ACC112 (cell line): ENCODE data around the gene SPAG7.
A peak's percentile ranks its signal among the peaks of the same experiment; 100 is the strongest.

Experiments
- H2AFZ ChIP-seq: fragments of 200-600 bp; sonication (generic); one replicate; pipeline ENCODE4 v1.6.0; 2017; ENCODE audit warnings: antibody characterized with exemption, low read length; ENCODE audit not compliant: unreplicated experiment
- H3K27ac ChIP-seq: fragments of 200-600 bp; sonication (generic); 2 replicates; pipeline ENCODE4 v1.5.1; 2014; ENCODE audit warnings: low read depth, mild to moderate bottlenecking, antibody characterized with exemption, low read length, moderate library complexity
- H3K27me3 ChIP-seq: fragments of 200-600 bp; sonication (generic); 2 replicates; pipeline ENCODE4 v1.6.1; 2014; ENCODE audit warnings: mild to moderate bottlenecking, antibody characterized with exemption, low read length, moderate library complexity, mixed read lengths; ENCODE audit not compliant: insufficient read depth
- H3K36me3 ChIP-seq: fragments of 200-600 bp; sonication (generic); 2 replicates; pipeline ENCODE4 v1.6.1; 2016; ENCODE audit warnings: mild to moderate bottlenecking, antibody characterized with exemption, low read length, moderate library complexity, mixed read lengths; ENCODE audit not compliant: insufficient read depth
- H3K4me1 ChIP-seq: fragments of 200-600 bp; sonication (generic); one replicate; pipeline ENCODE4 v1.6.1; 2016; ENCODE audit warnings: low read length, mixed read lengths; ENCODE audit not compliant: insufficient read depth, unreplicated experiment, control insufficient read depth
- H3K4me3 ChIP-seq: fragments of 200-600 bp; sonication (generic); 2 replicates; pipeline ENCODE4 v1.5.1; 2014; ENCODE audit warnings: mild to moderate bottlenecking, low read depth, low read length
- H3K79me2 ChIP-seq: fragments of 200-600 bp; sonication (generic); one replicate; pipeline ENCODE4 v1.6.0; 2016; ENCODE audit warnings: low read length; ENCODE audit not compliant: control insufficient read depth, unreplicated experiment, insufficient read depth

Gene SPAG7

DNA sequence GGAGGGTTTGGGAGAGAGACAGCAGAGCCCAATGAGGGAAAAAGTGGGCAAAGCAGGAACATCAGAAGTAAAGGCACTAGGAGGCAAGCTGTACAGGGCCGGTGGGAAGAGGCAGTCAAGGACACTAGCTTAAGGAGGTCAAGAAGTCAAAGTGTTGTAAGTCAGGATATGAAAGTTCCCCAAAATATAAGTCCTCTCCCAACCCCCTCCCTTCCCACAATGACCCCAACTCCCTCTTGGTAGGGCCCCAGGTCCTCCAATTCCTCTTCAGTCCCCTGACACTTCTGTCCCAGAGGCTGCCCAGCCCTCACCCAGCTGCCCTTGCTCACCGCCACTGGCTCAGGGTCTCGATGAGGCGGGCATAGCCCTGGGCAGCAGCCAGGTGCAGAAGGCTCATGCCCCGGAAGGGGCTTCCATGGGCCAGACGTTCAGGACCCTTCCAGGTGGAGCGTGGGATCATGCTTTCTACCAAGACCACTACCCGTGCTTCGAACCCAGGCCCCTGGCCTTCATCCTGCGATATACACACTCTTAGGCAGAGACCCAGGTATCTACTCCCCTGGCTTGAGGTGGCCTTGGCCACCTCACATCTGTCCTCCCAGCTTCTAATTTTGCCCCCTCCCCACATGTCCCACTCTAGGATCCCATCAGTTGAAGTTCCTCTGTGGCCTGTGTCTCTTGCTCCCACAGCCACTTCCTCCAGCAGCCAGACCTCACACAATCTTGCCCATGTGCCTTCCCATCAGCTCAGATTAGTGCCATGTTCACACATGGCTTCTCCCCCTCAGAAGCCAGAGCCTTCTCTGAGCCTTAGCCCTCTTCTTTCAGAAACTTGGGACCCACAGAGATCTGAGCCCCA lies 5.9 kb upstream of the SPAG7 start:
- Histone ChIP-seq H3K36me3 (peaks cover 13% of the 10 kb centered on the region; the same call in 1 of the 2 replicates), H2AFZ (no peak overlapping the region), H3K27ac (no peak overlapping the region), H3K27me3 (no peaks in the 10 kb centered on the region), H3K79me2 (peaks cover 11% of the 10 kb centered on the region), H3K4me1 (peaks cover 19% of the 10 kb centered on the region), H3K4me3 (no peak overlapping the region)

DNA sequence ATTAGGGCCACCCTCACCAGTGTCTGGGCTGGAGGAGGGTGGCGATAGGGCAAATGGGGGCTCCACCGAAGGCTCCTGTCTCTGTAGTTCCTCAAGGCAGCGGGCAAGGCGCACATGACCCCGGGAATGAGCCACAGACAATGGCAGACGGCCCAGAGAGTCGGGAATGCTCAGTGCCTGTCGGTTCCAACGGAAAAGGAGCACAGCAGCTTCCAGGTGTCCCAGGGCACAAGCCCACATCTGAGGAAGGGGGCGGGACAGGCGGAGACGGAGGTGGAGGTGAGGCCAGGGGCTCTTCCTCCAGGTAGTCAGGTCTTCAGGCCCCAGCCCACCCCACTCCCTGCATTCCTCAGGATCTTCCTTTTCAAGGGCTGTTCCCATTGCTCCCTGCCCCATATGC lies 5.1 kb upstream of the SPAG7 start:
- H2AFZ ChIP-seq: no peak overlapping the region
- peaks cover 13% of the 10 kb centered on the region; the same call in 1 of the 2 replicates for H3K36me3 ChIP-seq
- H3K27me3 ChIP-seq: no peaks in the 10 kb centered on the region
- H3K4me3 ChIP-seq: no peak overlapping the region
- peaks cover 16% of the 10 kb centered on the region for H3K79me2 ChIP-seq
- H3K27ac ChIP-seq: no peak overlapping the region
- peaks cover 19% of the 10 kb centered on the region for H3K4me1 ChIP-seq

DNA sequence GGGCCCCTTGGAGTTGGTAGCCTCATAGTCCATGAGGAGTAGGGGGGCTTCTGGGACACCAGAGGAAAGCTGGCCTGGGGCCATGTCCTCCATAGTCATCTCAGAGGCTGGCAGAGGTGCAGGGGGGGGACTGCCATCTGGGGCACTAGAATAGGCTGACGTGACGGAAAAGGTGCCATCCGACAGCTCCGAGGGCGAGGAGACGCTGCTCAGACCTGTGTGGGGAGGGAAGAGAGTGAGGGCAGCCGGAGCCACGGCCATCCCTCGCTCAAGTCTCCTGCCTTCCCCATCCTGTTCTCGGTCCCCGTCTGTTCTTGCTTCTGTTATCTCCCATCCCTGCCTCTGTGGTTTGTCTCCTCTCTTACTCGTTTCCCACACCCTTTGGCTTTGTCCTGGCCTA lies 4.7 kb upstream of the SPAG7 start:
- no peaks in the 10 kb centered on the region for H3K27me3 ChIP-seq
- no peak overlapping the region for H3K27ac ChIP-seq
- no peak overlapping the region for H3K4me3 ChIP-seq
- H2AFZ ChIP-seq: no peak overlapping the region
- peaks cover 19% of the 10 kb centered on the region for H3K4me1 ChIP-seq
- H3K79me2 ChIP-seq: peaks cover 16% of the 10 kb centered on the region
- H3K36me3 ChIP-seq: peaks cover 13% of the 10 kb centered on the region; the same call in 1 of the 2 replicates

DNA sequence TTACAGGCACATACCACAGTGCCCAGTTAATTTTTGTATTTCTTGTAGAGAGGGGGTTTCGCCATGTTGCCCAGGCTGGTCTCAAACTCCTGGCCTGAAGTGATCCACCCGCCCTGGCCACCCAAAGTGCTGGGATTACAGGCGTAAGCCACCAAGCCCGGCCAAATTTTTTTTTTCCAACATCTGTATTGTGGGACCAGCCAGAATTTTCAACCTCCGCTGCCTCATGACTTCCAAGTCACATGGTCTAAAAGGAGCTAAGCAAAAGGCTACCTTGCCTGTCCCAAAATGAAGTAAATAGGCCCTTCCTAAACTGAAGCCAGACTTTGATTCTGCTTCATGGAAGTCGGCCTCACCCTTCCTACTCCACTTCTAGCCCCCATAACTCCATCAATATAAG lies 4.2 kb upstream of the SPAG7 start:
- H3K27me3 ChIP-seq: no peaks in the 10 kb centered on the region
- H3K4me3 ChIP-seq: no peak overlapping the region
- H3K36me3 ChIP-seq: peaks cover 13% of the 10 kb centered on the region; the same call in 1 of the 2 replicates
- H2AFZ ChIP-seq: no peak overlapping the region
- H3K27ac ChIP-seq: no peak overlapping the region
- peaks cover 16% of the 10 kb centered on the region for H3K79me2 ChIP-seq
- H3K4me1 ChIP-seq: peaks cover 19% of the 10 kb centered on the region

DNA sequence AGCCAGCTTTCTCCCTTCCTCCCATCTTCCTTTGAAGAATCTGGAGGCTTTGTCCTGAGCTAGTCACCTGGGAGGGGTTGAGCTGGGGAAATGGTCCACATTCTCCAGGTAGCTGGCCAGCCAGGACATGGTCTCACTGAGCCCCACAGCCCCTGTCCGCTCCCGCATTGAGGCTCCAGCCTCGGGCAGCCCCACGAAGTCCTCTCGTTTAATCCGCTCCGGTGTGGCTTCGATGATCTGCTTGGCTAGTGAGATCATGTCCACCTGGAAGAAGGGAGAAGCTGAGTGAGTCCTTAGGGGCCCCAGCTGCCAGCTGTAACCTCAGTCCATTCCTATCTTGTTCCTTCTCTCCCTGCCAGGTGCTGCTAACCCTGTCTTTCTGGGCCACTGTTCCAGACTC lies 2.7 kb upstream of the SPAG7 start:
- Histone ChIP-seq H3K4me3 (peak overlapping the region; percentile 89; the same call in 1 of the 2 replicates), H3K27ac (peak overlapping the region; percentile 97), H3K27me3 (no peaks in the 10 kb centered on the region), H2AFZ (no peak overlapping the region), H3K36me3 (peaks cover 15% of the 10 kb centered on the region), H3K79me2 (peaks cover 28% of the 10 kb centered on the region), H3K4me1 (peaks cover 22% of the 10 kb centered on the region)

DNA sequence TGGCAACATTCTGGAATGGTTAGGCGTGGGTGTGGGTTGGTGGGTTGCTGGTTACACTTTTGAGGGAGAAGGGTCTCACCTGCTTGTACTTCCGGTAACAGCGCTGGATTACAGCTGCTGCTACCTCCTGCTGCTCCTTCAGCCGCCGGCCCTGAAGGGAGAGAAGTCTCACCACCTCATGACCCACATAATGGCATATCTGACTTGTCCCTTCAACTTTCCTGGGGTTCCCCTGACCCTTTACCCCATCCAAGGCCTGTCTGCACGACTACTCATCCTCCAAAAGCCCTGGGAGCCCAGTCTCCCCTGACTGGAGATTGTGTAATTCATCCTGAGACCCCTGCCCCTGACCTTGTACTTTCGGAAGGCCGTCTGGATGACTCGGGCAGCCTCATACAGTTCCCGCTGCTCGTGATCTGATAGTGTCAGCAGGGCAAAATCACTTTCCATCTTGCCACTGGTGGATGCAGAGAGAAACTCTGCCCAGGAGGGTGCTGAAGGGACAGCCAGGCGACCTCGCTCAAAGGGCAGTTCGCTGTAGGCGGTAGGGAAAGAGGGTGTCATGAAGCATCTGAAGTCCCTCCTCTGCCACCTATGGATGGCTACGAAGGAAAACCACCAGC lies 2.0 kb upstream of the SPAG7 start:
- Histone ChIP-seq H3K27me3 (no peaks in the 10 kb centered on the region), H3K4me1 (peaks cover 22% of the 10 kb centered on the region), H3K36me3 (peaks cover 17% of the 10 kb centered on the region), H3K79me2 (peaks cover 31% of the 10 kb centered on the region), H3K27ac (peak overlapping the region; percentile 97), H2AFZ (no peak overlapping the region), H3K4me3 (peak overlapping the region; percentile 89)

DNA sequence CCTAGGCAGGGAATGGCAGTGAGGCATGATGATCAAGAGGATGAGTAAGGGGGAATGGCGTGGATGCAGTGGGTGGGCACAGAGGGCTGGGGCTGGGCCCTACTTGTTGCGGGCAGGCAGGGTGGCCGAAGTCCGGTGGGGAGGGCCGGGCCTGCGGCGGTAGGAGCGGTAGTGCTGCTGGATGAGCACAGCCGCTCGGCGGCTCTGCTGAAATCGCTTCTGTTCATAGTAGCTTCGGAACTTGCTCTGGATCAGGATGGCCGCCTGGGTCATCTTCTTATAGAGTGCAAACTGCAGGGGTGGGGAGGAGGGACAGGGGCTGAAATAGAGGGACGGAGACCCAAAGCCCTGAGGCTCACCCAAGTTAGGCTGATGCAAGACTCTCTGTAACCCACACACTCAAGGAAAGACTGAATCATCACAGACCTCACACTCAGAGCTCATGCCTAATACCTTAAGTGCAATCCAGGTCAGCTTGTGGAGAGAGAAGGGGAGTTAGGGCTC lies 1.5 kb upstream of the SPAG7 start:
- Histone ChIP-seq H3K4me1 (peaks cover 22% of the 10 kb centered on the region), H3K27me3 (no peaks in the 10 kb centered on the region), H3K36me3 (peaks cover 17% of the 10 kb centered on the region), H3K27ac (peak overlapping the region; percentile 97), H3K79me2 (peaks cover 31% of the 10 kb centered on the region), H3K4me3 (peak overlapping the region; percentile 89), H2AFZ (no peak overlapping the region)

DNA sequence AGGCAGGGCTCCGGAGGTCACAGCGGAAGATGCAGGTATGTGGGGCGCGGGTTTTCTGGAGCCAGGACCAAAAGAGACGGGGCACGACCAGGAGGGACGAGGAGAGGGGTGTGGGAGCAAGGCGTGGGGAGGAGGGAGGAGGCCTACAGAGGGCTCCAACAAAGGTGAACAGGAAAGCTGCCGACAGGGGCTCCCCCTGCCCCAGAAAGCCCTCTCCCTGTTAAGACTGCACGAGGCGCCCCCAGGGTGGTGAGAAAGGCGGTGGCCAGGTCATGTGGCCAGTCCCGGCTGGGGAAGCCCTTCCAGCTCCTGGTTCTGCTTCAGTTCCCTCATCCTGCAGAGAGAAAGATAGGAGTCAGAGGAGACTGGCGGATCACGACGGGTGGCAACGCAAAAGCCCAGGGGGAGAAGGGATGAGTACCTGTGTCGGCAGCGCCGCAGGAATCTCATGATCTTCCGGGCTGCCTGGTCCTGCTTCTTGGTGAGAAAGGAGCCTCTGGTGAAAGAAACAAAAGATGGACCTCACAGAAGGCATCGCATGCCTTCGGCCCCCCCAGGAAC lies 949 bp upstream of the SPAG7 start:
- Histone ChIP-seq H3K4me1 (peaks cover 22% of the 10 kb centered on the region), H3K79me2 (peaks cover 31% of the 10 kb centered on the region), H3K27me3 (no peaks in the 10 kb centered on the region), H3K36me3 (peaks cover 17% of the 10 kb centered on the region), H2AFZ (no peak overlapping the region), H3K27ac (peak overlapping the region; percentile 97), H3K4me3 (peak overlapping the region; percentile 89)

DNA sequence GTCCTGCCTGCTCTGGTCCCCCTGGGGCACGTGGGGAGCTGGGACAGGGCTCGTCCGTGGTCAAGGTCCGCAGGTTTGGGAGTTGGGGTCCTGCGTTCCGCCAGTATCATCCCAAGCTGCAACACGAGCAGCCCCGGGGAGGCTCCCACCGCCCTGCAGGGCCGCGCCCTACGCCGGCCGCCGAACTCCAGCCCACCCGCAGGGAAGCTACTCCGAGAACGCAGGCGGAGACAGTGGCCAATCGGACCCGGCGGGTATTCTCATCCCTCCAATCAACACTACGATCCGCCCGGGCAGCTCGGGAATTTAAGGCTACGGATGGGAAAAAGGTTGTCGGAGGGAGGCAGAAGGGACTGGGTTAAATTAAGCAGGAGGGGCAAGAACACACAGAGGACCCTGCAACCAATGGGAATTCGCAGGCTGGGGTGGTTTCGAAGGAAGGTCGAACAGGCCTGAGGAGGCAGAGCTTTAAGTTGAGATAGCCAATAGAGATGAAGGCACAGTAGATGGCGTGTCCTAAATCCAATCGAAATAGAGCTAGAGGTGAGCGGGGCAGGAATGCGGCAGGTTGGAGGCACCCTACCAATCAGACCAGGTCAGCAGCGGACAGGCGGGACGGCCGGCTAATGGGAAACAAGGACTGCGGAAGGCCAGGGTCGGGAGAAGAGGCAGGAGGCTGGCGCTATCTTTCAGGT lies 626 bp downstream of the SPAG7 start:
- Histone ChIP-seq H3K27me3 (no peaks in the 10 kb centered on the region), H3K27ac (peak overlapping the region; percentile 97), H3K4me3 (peak overlapping the region; percentile 89), H2AFZ (no peak overlapping the region), H3K79me2 (peaks cover 31% of the 10 kb centered on the region), H3K36me3 (peaks cover 17% of the 10 kb centered on the region), H3K4me1 (peaks cover 22% of the 10 kb centered on the region)

DNA sequence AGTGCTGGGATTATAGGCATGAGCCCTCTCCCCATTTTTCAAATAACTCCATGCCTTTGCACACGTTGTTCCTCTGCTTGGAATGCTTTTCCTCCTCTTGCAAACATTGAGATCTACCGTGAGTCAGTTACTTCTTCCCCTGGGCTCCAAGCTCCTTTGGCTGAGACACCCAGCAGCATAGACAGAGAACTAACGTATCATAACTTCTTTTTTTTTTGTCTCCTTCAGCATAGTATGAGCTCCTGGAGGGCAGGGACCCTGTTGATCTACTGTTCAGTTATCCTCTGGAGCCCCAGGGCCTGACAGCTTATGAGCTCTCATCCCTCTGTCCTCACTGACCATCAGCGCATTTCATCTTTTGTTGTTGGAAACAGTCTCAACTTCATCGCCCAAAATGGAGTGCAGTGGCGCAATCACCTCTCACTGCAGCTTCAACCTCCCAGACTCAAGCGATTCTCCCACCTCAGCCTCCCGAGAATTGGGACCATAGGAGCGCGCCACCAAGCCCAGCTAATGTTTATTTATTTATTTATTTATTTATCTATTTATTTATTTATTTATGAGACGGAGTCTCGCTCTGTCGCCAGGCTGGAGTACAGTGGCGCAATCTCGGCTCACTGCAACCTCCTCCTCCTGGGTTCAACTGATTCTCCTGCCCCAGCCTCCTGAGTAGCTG lies 2.2 kb downstream of the SPAG7 start:
- Histone ChIP-seq H3K79me2 (peaks cover 29% of the 10 kb centered on the region), H3K27me3 (no peaks in the 10 kb centered on the region), H3K4me3 (no peak overlapping the region), H3K4me1 (peaks cover 14% of the 10 kb centered on the region), H3K36me3 (peaks cover 13% of the 10 kb centered on the region), H2AFZ (no peak overlapping the region), H3K27ac (peak overlapping the region; percentile 97; the same call in 1 of the 2 replicates)
